ENCODE data around the gene GNG7. TPM values are rescaled to one million over a fixed set of nuclear protein-coding genes. Genes with fewer than 3 reads are reported as not detected.
A peak's percentile ranks its signal among the peaks of the same experiment; 100 is the strongest.

The GNG7 gene
- total RNA-seq, 1 experiment from 2014 or later = 7.7 TPM

GRCh38 chr19:2624537-2625091 is 77.9 kb downstream of the GNG7 start:
- no peak overlapping the region for H3T11ph ChIP-seq (ENCODE audit: low read length)
- H2AFZ ChIP-seq (ENCODE audit: low read length) = no peak overlapping the region
- H3K27me3 Mint-ChIP-seq (ENCODE audit: low read depth) = peaks cover 2% of the 10 kb centered on the region
- no CpG with 5 or more reads among the region's 11 CpGs for WGBS (ENCODE audit: extremely low coverage, insufficient read length, low lambda C conversion rate)
- H2BK15ac ChIP-seq (ENCODE audit: low read depth, low read length) = no peak overlapping the region
- no peak overlapping the region for H4K91ac ChIP-seq (ENCODE audit: insufficient read length, low read depth, low read length)
- no peak overlapping the region for H3K18ac ChIP-seq (ENCODE audit: insufficient read length, low read depth, low read length)
- no peaks in the 10 kb centered on the region for H3K9me3 ChIP-seq (ENCODE audit: control insufficient read depth, low read depth, low read length)
- no peak overlapping the region for H2BK120ac ChIP-seq (ENCODE audit: low read depth, low read length, poor library complexity, severe bottlenecking)
- TF ChIP-seq CTCF (conservative IDR thresholded peaks at IDR 0.05) = peak; percentile 39; the same call in 2 of the 3 replicates
- no peak overlapping the region for H3K4ac ChIP-seq (ENCODE audit: low read depth, low read length)
- no peak overlapping the region for H3K56ac ChIP-seq (ENCODE audit: insufficient read length, low read depth, low read length)
- no peaks in the 10 kb centered on the region for H3K79me2 ChIP-seq (ENCODE audit: insufficient read depth, low read length)
- no peak overlapping the region for H3K9ac ChIP-seq (ENCODE audit: extremely low read depth, insufficient read length, low read length)
- no peaks in the 10 kb centered on the region for H3K23me2 ChIP-seq (ENCODE audit: insufficient read length, low read depth, low read length, poor library complexity, severe bottlenecking)
- no peak overlapping the region for H2BK12ac ChIP-seq (ENCODE audit: insufficient read length, low read depth, low read length)
- peak; percentile 83 for DNase-seq
- H3K4me1 Mint-ChIP-seq = peaks cover 7% of the 10 kb centered on the region in 2 experiments
- H4K5ac ChIP-seq (ENCODE audit: insufficient read length, low read depth, low read length) = no peak overlapping the region
- H3K4me2 ChIP-seq (ENCODE audit: insufficient read depth, insufficient read length, low read length) = no peak overlapping the region
- no peak overlapping the region for H2BK20ac ChIP-seq (ENCODE audit: low read depth, low read length, poor library complexity, severe bottlenecking)
- no peaks in the 10 kb centered on the region for H3K27me3 ChIP-seq (ENCODE audit: insufficient read depth, low read length)
- peaks cover 0 to 5% (median 1%) of the 10 kb centered on the region in 3 experiments; a peak in 4 of 7 replicates for H3K36me3 Mint-ChIP-seq (ENCODE audit: insufficient read depth in 1 of 3, low read depth in 3 of 3)
- no peaks in the 10 kb centered on the region for H3K4me1 ChIP-seq (ENCODE audit: insufficient read depth, low read length)
- no peak overlapping the region for H3K4me3 Mint-ChIP-seq
- no peak overlapping the region for H2BK5ac ChIP-seq (ENCODE audit: insufficient read length, low read length)
- H3K27ac ChIP-seq (ENCODE audit: insufficient read length, low read depth, low read length) = no peak overlapping the region
- H4K20me1 ChIP-seq (ENCODE audit: control insufficient read depth, insufficient read depth, insufficient read length) = no peaks in the 10 kb centered on the region
- no peak overlapping the region for H4K8ac ChIP-seq (replicated peaks; ENCODE audit: insufficient read length, low read depth, low read length)
- no peak overlapping the region for H3K27ac Mint-ChIP-seq
- H3K14ac ChIP-seq (ENCODE audit: insufficient read depth, low read length) = no peak overlapping the region
- no peaks in the 10 kb centered on the region for H3K79me1 ChIP-seq (ENCODE audit: insufficient read depth, low read depth, low read length, poor library complexity, severe bottlenecking)
- H3K23ac ChIP-seq (ENCODE audit: insufficient read length, low read depth, low read length) = no peak overlapping the region
- H3K9me3 Mint-ChIP-seq = peaks cover 3 to 13% of the 10 kb centered on the region in 2 experiments
- H2AK5ac ChIP-seq (ENCODE audit: insufficient read length, low read length) = no peak overlapping the region
